GM19468 (cell line): Measurements from ENCODE around the gene C9orf50.

Experiments
- ATAC-seq: cut with Tn5 transposase; IDR thresholded peaks from one replicate; pipeline ENCODE4 v1.9.1; 2021; ENCODE audit warnings: mild to moderate bottlenecking, moderate library complexity, moderate number of reproducible peaks; ENCODE audit not compliant: unreplicated experiment; ENCODE audit errors: extremely low read depth

Gene C9orf50

GRCh38 chr9:129633207-129633606, 12.3 kb upstream of the C9orf50 start:
- ATAC-seq: no peak

- no peak for ATAC-seq
These were observed 11.6 kb upstream of the C9orf50 start for GRCh38 chr9:129632460-129632859.

GRCh38 chr9:129631674-129632129, 10.8 kb upstream of the C9orf50 start:
- no peak for ATAC-seq

GRCh38 chr9:129630967-129631673, 10.2 kb upstream of the C9orf50 start:
- no peak for ATAC-seq

- ATAC-seq: no peak
These were observed 8.4 kb upstream of the C9orf50 start for GRCh38 chr9:129629251-129629820.

GRCh38 chr9:129628709-129629108, 7.8 kb upstream of the C9orf50 start:
- ATAC-seq: no peak

GRCh38 chr9:129627556-129628440, 6.9 kb upstream of the C9orf50 start:
- no peak for ATAC-seq

GRCh38 chr9:129626625-129627284, 5.9 kb upstream of the C9orf50 start:
- peak; percentile 11 for ATAC-seq

GRCh38 chr9:129626079-129626624, 5.3 kb upstream of the C9orf50 start, which contains the start of gene NTMT1:
Gene NTMT1 (plus strand): TSS chr9:129626163. CDS start chr9:129632704, 6,541 bp downstream.
- ATAC-seq: peak; percentile 29

GRCh38 chr9:129624947-129625346, 4.0 kb upstream of the C9orf50 start:
- ATAC-seq: no peak

- ATAC-seq: no peak
These were observed 3.4 kb upstream of the C9orf50 start for GRCh38 chr9:129624168-129624759.

- no peak for ATAC-seq
These were observed 2.4 kb upstream of the C9orf50 start for GRCh38 chr9:129623331-129623730.

- ATAC-seq: no peak
These were observed 873 bp downstream of the C9orf50 start for GRCh38 chr9:129619787-129620668.

GRCh38 chr9:129617167-129617566, 3.7 kb downstream of the C9orf50 start:
- ATAC-seq: no peak

- ATAC-seq: no peak
These were observed 5.3 kb downstream of the C9orf50 start for GRCh38 chr9:129615407-129616285.

GRCh38 chr9:129614932-129615331, 6.0 kb downstream of the C9orf50 start:
- ATAC-seq: no peak

- no peak for ATAC-seq
These were observed 7.3 kb downstream of the C9orf50 start for GRCh38 chr9:129613520-129614175.
